ENCODE results near the gene TRMT10C.

DNA sequence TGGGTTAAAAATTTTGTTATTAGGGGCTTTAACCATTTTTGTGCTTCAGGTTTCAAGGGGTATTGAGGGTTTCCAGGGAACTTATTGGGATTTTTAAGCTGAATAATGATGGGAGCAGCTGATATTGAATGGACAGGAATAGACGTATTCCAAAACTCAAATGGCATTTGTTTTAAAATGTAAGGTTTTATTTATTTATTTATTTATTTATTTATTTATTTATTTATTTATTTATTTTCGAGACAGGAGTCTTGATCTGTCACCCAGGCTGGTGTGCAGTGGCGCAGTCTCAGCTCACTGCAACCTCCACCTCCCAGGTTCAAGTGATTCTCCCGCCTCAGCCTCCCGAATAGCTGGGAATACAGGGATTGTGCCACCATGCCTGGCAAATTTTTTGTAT is 26.4 kb upstream of the TRMT10C start:
- TF ChIP-seq, protein P1, sequence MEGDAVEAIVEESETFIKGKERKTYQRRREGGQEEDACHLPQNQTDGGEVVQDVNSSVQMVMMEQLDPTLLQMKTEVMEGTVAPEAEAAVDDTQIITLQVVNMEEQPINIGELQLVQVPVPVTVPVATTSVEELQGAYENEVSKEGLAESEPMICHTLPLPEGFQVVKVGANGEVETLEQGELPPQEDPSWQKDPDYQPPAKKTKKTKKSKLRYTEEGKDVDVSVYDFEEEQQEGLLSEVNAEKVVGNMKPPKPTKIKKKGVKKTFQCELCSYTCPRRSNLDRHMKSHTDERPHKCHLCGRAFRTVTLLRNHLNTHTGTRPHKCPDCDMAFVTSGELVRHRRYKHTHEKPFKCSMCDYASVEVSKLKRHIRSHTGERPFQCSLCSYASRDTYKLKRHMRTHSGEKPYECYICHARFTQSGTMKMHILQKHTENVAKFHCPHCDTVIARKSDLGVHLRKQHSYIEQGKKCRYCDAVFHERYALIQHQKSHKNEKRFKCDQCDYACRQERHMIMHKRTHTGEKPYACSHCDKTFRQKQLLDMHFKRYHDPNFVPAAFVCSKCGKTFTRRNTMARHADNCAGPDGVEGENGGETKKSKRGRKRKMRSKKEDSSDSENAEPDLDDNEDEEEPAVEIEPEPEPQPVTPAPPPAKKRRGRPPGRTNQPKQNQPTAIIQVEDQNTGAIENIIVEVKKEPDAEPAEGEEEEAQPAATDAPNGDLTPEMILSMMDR (IDR thresholded peaks at IDR 0.05; ENCODE audit: borderline replicate concordance, extremely low read depth, low read length, poor library complexity, severe bottlenecking), result no peak
- no peak for TF ChIP-seq EZH2 (IDR thresholded peaks at IDR 0.05; ENCODE audit: borderline replicate concordance, low read depth, low read length, severe bottlenecking)

Data from DND-41 (cell line).